ENCODE data around the gene LARGE1.

- TF ChIP-seq, protein P1, sequence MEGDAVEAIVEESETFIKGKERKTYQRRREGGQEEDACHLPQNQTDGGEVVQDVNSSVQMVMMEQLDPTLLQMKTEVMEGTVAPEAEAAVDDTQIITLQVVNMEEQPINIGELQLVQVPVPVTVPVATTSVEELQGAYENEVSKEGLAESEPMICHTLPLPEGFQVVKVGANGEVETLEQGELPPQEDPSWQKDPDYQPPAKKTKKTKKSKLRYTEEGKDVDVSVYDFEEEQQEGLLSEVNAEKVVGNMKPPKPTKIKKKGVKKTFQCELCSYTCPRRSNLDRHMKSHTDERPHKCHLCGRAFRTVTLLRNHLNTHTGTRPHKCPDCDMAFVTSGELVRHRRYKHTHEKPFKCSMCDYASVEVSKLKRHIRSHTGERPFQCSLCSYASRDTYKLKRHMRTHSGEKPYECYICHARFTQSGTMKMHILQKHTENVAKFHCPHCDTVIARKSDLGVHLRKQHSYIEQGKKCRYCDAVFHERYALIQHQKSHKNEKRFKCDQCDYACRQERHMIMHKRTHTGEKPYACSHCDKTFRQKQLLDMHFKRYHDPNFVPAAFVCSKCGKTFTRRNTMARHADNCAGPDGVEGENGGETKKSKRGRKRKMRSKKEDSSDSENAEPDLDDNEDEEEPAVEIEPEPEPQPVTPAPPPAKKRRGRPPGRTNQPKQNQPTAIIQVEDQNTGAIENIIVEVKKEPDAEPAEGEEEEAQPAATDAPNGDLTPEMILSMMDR (IDR thresholded peaks at IDR 0.05) = no peak
- TF ChIP-seq POLR2A (IDR thresholded peaks at IDR 0.05) = no peak
Measured at GRCh38 chr22:33443683-33444082, 476.6 kb downstream of the LARGE1 start.

All from Peyer's patch (tissue), 4 donors.